HG03354 (cell line): ENCODE data around the gene C1orf122.
"Not testable (repeated sequence)": the region's sequence is repeated elsewhere in the genome, so short reads cannot be mapped to it uniquely, and the experiment has no call there.

ENCODE experiments used
- ATAC-seq: cut with Tn5 transposase; IDR thresholded peaks from one replicate; pipeline ENCODE4 v1.9.1; 2021; ENCODE audit warnings: mild to moderate bottlenecking; ENCODE audit not compliant: unreplicated experiment, poor library complexity, severe bottlenecking

C1orf122 gene

DNA sequence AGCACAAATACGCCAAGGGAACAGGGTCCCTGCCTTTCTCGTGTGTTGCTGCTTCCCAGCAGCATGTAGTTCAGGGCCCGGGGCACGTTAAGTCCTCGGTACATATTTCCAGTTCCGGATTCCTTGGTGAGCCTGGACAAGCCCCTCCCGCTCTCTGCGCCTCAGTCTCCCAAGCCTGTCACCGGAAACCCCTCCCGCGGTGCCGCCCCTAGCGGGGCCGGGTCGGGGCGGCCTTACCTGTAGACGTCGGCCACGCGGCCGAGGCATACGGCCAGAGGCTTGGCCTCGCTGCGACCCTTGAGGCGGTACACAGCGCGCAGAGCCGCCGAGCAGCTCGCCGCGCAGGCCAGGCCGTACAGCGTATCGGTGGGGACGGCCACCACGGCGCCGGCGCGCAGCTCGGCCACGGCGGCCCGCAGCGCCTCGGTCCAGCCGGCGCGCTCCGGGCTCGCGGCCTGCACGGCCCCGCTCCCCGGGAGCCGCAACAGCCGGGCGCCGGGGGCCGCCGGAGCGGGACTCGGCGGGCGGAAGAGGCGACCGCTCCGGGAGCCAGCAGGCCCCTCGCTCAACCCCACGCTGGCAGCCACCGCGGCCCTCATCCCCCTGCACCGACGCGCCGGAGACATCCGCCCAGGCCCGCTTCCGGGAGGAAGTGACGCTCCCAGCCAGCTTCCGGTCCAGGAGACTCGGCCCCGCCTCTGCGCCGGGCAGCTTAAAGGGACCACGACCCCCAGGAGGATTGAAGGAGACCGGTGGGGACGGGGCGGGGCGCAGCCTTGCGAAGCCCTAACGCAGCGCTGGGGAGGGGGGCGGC lies at the start of gene C1orf122, which contains the start of gene YRDC:
Gene C1orf122 (plus strand): TSS at position 236 of the 814 bp plus-strand sequence. CDS start 615 bp downstream, outside the sequence.
Gene YRDC (minus strand): TSS at position 654 of the 814 bp plus-strand sequence. CDS start 28 bp downstream, at position 626.
- ATAC-seq, result peak; percentile 93

DNA sequence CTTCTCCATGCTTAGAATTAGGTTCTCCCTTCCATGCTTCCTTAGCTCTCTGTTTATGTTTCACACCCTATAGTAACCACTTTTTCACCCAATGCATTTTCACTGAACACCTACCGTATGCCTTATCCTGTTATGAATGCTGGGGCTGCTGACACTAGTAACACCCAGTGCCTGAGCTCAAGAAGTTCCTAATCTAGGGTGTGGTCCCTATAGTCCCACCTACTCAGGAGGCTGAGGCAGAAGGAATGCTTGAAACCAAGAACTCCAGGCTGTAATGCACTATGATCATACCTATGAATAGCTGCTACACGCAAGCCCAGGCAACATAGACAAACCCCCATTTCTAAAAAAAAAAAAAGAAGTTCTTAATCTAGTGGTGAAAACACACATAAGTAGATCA lies 48.1 kb upstream of the C1orf122 start:
- no peak for ATAC-seq

DNA sequence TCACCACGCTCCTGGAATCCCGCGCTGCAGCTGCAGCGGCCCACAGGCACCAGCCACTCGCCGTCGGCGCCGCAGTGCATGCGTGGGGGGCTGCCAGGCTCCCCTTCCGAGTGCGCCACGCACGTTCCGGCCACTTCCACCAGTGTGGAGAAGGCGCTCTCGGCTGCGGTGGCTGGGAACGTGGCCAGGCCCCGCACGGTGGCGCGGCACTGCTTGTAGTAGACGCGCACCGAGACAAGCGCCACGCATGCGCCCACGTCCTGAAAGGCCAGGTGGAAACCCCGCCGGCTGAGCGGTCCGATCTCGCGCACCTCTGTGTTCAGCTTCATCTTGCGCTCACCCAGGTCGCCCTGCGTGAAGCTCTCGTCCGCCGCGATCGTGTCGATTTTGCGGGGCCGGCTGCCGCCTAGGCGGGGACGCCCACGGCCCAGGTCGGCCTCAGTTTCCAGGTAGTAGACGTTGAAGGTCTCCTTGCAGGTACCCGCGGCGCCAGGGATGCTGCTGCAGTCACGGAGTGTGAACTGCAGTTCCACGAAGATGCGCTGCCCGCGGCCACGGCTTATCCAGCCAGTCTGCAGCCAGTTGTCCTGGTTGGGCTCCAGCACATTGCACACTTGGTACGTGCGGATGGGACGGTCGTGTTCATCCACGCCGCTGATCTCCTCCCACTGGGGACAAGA lies 46.0 kb upstream of the C1orf122 start:
- no peak for ATAC-seq

DNA sequence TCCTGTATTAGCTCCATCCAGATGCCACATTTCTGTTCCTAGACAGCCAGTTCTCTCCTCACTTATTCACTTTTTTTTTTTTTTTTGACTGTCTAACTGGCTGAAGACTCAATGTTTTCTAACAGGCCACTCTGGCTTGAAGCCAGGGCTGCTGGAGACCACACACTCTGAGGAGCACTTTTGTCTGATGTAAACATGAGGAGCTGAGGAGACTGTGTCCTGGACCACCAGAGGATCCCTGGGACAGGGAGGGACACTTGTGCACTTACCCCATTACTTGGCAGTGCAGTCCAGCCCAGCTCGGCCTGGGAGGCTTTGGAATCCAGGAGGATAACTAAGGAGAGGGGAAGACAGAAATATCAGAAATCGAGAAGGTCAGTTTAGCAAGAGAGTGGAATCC lies 45.1 kb upstream of the C1orf122 start:
- no peak for ATAC-seq

DNA sequence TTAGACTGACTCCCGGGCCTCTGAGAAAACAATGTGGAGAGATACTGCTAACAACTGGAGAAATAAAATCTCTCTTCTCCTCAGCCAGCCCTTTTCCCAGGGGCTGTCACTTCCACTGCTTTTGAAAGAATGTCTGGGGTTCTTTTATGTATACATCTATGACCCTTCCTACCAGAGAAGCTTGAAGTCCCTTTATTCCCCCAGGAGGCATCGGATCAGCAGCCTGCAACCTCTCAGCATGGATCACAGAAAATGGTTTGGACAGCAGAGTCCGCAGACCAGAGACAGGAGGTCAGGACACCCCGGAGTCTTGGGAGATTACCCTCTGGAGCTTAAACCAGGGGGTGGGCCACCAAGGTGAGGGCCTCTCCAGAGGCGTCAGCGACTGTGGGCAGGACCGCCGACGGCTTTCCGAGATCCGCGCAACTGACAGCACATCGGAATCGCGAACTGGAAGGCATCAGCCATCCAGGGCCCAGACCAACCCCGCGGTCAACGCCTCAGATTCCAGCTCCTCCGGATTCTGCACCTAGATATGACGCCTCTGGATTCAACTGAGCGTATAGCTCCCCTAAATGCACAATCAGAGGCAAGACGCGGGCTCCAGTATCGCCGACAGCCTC lies 43.7 kb upstream of the C1orf122 start:
- ATAC-seq, result no peak

DNA sequence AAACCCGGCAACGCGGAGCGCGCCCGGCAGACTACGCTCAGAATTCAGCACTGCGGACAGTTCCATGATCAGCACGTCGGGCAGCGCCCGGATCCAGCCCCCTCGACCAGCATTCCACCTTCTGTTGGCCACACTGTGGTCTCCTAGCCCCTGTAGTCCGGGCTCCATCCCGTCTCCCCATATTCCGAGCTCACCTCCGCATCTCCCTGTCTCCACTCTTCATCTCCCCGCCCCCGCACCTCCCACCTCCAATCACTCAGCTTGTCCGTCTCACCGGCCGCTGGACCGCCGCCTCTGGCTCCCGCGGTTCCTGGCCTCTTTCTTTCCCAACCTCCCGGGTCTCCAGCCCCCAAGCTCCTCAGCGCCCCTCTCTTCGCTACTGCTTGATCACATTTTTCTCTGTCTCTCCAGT lies 43.2 kb upstream of the C1orf122 start:
- no peak for ATAC-seq

DNA sequence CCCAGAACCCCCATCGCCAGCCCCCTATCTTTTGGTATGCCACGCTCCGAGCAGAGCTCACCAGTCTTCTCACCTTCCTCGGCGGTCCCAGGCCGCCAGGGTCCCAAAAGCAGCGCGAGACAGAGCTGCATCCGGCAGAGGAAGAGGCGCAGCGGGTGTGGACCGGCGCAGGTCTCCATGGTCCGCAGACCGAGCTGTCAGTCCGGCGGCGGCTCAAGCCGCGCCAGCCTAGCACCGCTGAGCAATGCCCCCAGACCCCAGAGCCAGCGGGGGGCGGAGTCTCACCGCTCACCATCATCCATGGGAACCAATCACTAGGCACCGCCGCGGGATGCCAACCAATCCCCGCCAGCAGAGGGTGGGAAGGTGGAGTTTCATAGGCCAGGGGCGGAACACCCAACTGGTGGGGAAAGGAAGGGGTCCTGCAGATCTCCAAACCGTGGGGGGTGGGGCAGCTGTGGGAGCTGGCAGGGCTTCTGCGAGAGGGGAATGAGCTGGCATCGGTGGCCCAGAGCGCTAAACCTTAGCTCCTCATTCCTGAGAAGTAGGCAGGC lies 42.6 kb upstream of the C1orf122 start, which contains the start of gene EPHA10:
Gene EPHA10 (minus strand): TSS at position 233 of the 554 bp plus-strand sequence. CDS start 54 bp downstream, at position 179.
- no peak for ATAC-seq

DNA sequence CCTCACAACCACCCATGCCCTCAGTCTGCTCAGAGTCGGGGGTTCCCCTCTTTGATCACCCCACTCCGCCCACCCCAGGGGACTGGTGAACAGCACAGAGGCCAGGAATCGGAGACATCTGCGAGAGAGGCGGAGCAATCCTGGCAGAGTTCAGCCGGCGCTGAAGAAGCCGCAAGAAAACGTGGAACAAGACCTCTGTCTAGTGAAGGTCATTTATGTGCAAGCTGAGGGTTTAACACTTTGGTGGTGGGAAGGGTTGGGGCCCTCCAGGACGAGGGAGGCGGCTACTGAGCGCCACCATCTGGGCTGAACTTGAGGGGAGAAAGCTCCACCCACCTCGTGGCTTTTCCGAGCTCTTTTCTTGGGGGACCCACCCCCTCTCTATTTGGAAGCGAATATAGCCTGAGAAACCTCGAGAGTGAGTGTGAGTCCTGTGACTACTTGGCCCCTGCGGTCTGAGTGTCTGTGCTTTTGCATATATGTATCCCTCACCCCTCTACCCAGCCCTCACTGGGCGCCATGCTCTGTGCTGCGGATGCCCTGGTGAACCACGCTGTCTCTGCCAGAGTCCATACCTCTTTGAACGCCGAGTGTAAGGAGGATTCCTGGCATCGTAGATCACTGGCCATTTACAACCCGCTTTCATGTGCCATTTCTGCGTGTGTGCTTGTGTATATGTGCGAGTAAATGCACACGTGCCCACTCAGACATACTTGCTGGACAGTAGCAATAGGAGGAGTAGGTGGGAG lies 41.5 kb upstream of the C1orf122 start:
- ATAC-seq, result no peak

DNA sequence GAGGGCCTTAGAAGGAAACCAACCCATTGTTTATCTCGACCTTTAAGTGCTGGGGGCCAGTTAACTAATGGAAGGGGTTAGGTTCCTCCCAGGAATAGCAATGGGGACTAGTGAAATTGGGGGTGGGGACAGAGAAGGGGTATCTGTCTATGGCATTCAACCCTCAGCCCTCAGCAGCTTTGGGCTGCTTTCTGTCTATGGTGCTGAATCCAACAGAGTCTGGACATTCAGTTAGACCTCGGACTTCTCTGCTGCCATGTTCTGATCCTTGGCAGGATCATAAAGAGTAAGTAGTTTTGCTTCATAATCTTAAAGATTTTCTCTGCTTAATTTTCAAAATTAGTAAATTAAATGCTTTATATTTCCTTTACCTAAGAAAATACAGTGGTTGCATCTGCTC lies 40.1 kb upstream of the C1orf122 start:
- no peak for ATAC-seq

DNA sequence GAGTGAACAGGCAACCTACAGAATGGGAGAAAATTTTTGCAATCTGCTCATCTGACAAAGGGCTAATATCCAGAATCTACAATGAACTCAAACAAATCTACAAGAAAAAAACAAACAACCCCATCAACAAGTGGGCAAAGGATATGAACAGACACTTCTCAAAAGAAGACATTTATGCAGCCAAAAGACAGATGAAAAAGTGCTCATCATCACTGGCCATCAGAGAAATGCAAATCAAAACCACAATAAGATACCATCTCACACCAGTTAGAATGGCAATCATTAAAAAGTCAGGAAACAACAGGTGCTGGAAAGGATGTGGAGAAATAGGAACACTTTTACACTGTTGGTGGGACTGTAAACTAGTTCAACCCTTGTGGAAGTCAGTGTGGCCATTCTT lies 36.1 kb upstream of the C1orf122 start:
- not testable (repeated sequence) for ATAC-seq

DNA sequence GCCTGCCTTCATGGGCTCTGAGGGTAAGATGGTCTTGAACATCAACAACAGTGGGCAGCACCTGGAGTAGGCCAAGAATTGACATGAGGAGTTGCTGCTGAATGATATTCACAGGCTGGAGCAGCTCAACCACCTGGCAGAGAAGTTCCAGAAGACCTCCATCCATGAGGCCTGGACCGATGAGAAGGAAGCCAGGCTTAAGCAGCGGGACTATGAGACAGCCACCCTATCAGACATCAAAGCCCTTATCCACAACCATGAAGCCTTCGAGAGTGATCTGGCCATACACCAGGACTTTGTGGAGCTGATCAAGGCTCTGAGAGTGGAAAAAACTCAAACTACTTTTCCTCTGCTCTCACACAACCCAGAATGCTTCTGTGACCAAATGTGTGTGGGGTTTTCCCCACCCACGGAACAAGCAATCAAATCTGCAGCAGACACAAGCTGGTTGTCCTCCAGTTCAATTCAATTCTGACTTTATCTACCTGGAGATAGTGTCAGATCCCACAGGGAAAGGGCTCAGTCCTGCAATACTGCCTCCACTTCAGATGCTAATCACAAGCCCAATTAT lies 30.6 kb upstream of the C1orf122 start:
- no peak for ATAC-seq

DNA sequence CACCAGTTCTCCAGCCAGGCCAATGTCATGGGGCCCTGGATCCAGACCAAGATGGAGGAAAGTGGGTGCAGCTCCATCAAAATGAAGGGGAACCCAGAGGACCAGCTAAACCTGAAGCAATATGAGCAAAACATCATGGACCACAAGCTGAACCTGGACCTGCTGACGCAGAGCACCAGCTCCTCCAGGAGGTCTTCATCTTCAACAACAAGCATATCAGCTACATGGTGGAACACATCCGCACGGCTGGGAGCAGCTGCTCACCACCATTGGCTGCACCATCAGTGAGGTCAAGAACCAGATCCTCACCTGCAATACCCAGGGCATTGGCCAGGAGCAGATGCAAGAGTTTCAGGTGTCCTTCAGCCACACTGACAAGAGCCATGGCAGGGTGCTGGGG lies 28.9 kb upstream of the C1orf122 start:
- no peak for ATAC-seq

DNA sequence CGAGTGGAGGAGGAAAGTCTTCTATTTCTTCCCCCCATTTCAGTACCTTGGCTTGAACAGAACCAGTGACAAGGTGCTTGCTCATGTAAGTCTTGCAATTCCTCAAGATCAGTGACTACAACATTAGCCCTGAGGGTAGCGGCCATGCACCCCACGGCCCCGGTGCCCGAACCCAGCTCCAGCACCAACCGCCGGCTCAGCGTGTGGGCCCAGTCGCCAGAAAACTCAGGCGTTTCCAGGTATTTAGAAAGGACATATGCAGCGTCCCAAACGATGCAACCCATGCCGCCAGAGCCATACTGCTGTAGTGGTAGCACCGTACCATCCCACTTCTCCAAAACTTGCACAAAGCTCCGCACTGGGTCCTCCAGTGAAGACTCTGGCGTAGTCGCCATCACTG lies 25.1 kb upstream of the C1orf122 start:
- no peak for ATAC-seq

DNA sequence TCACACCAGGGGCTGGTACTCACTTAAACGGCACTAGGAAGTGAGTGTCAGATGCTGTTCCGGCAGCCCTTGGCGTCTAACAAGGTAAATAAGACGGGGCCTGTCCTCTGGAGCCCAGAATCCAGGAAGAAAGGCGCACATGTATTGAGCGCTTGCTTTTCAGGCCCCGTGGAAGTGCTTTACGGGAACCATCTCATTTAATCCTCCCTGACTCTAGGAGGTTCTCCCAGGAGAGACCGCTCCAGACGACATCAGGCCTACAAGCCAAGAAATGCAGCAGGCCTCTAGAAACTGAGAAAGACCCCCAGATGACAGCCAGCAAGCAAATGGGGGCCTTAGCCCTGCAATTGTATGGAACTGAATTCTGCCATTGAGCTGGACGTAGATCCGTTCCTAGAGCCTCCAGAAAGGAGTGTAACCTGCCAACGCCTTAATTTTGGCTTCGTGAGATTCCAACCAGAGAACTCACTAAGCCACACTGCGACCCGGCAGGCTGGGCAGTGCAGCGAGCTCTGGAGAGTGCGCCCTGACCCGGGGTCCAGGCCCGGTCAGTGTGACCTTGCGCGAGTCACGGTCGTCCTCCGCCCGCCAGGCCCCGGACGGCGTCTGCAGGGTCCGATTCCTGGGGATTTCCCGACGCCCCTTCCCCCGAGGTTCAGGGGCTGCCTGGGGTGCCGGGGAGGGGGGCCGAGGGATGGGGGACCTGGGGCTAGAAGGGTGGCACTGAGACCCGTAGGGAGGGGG lies 14.5 kb upstream of the C1orf122 start:
- ATAC-seq, result no peak

DNA sequence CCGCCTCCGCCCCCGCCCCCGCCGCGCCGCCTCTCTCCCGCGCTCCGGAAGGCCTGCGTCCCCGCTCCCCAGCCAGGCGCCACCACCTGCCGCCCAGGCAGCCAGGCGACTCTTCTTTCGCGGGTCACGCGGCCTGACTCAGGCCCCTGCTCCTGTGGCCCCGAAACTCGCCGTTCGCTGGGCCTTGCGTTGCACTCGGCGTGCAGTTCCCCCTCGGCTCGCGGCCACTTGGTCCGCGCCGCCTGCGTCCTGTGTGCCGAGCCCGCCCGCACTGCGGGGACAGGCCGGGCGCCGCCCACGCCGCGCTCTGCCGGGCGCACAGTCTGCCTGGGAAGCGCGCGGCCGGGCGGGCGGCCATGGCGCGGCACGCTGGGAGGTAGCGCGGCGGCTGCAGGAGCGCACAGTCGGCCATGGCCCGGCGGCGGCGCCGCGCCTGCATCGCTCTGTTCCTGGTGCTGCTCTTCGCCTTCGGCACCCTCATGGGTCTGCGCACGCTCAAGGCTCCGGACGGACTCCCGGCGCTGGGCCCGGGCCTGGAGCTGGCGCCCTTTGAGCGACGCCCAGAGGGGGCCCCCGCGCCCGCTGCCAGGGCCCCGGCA lies 13.7 kb upstream of the C1orf122 start, which contains the start of gene MANEAL:
Gene MANEAL (plus strand): TSS at position 75 of the 599 bp plus-strand sequence. CDS start 336 bp downstream, at position 411.
- peak; percentile 56 for ATAC-seq

DNA sequence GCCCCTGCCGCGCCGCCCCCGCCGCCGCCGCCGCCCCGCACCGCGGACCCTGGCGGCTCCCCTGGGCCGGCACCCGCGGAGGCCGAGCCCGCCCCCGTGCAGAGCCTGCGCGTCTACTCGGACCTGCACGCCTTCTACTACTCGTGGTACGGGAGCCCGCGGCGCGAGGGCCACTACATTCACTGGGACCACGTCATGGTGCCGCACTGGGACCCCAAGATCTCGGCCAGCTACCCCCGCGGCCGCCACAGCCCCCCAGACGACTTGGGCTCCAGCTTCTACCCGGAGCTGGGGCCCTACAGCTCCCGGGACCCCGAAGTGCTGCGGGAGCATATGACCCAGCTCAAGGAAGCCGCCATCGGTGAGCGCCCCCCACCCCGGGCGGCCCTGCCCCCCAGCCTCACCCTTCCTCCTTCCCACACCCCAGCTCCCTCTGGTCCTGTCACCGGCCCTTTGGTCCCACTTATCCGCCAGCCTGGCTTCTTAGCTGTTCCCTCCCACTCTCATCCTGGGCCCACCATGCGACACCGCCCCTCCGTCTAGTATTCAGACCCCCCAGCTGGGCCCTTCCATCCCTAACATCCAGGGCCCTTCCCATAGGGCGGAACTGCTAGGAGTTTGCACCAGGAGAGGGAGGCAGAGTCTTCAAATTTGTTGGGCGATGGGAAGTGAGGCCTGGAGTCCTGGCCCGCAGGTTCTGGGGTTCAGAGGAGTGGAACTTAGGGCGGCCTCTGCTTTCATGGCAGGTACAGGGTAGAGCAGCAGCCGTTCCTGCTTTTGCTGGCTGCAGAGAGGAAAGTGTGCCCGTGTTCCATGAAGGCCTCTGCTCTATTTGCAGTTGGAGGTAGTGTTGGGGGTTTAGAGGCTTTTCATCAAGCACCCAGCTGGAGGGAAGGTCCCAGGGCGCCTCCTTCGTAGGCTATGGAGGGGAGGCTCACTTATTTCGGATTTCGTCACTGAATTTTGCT lies 12.9 kb upstream of the C1orf122 start:
- peak; percentile 33 for ATAC-seq
